ENCODE measurements around the gene MTMR12. TPM values are rescaled to one million over a fixed set of nuclear protein-coding genes. Genes with fewer than 3 reads are reported as not detected.

MTMR12 gene
- total and polyA plus RNA-seq, 3 donors from 2014 or later: 53.6 to 64.0 (median 59.2) TPM

- no peaks in the 10 kb centered on the region for H3K9me3 ChIP-seq
- intact Hi-C loops (cut with DNase I; ENCODE audit: low total_unique reads): no loop called here
- no peaks in the 10 kb centered on the region for H3K27me3 ChIP-seq
- no peaks in the 10 kb centered on the region for H3K36me3 ChIP-seq (ENCODE audit: low read depth, missing control alignments)
- no peak for TF ChIP-seq POLR2A (IDR thresholded peaks at IDR 0.05)
- TF ChIP-seq, protein P1, sequence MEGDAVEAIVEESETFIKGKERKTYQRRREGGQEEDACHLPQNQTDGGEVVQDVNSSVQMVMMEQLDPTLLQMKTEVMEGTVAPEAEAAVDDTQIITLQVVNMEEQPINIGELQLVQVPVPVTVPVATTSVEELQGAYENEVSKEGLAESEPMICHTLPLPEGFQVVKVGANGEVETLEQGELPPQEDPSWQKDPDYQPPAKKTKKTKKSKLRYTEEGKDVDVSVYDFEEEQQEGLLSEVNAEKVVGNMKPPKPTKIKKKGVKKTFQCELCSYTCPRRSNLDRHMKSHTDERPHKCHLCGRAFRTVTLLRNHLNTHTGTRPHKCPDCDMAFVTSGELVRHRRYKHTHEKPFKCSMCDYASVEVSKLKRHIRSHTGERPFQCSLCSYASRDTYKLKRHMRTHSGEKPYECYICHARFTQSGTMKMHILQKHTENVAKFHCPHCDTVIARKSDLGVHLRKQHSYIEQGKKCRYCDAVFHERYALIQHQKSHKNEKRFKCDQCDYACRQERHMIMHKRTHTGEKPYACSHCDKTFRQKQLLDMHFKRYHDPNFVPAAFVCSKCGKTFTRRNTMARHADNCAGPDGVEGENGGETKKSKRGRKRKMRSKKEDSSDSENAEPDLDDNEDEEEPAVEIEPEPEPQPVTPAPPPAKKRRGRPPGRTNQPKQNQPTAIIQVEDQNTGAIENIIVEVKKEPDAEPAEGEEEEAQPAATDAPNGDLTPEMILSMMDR (IDR thresholded peaks at IDR 0.05): no peak
- WGBS, 2 donors: 95 to 97% methylated on average over 6 of the region's 6 CpGs
- peaks cover 19% of the 10 kb centered on the region for H3K4me1 ChIP-seq
- H3K27ac ChIP-seq: no peak overlapping the region
- no peak overlapping the region for H3K4me3 ChIP-seq
- DNase-seq: no peak
Observed at GRCh38 chr5:32303755-32304120, 9.0 kb downstream of the MTMR12 start.

GRCh38 chr5:32302835-32303754, 9.6 kb downstream of the MTMR12 start:
- Histone ChIP-seq H3K4me1 (peaks cover 15% of the 10 kb centered on the region), H3K4me3 (no peak overlapping the region), H3K27ac (no peak overlapping the region), H3K9me3 (no peaks in the 10 kb centered on the region), H3K36me3 (ENCODE audit: low read depth, missing control alignments) (no peaks in the 10 kb centered on the region), H3K27me3 (no peaks in the 10 kb centered on the region)
- intact Hi-C loops (cut with DNase I; ENCODE audit: low total_unique reads): no loop called here
- TF ChIP-seq, protein P1 (IDR thresholded peaks at IDR 0.05): no peak
- TF ChIP-seq POLR2A (IDR thresholded peaks at IDR 0.05): no peak
- DNase-seq: no peak
- WGBS, 2 donors: 67 to 74% methylated on average over 7 of the region's 7 CpGs

DNA sequence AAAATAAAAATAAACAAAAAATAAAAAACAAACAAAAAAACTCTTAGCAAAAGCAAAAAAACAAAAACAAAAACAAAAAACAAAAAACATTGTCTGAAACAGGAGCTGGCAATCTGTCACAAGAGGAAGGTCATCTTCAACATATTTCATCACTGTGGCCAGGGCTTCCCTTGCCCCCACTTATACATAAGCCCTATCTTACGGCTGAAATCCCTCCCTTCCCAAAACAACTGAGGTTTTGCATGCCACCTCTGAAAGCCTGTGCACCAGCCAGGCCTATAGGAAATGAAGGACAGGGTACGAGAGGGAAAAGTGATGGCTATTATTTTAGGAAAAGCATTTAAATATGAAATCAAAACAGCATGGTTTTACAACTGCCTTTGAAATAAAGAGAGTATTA, 10.8 kb downstream of the MTMR12 start:
- intact Hi-C loops (cut with DNase I; ENCODE audit: low total_unique reads): no loop called here
- no peaks in the 10 kb centered on the region for H3K27me3 ChIP-seq

GRCh38 chr5:32299059-32299677, 13.6 kb downstream of the MTMR12 start:
- H3K27ac ChIP-seq: no peak overlapping the region
- intact Hi-C loops (cut with DNase I; ENCODE audit: low total_unique reads): no loop called here
- H3K9me3 ChIP-seq: no peaks in the 10 kb centered on the region
- WGBS, 2 donors: 89 to 92% methylated on average over 4 of the region's 4 CpGs
- no peaks in the 10 kb centered on the region for H3K36me3 ChIP-seq (ENCODE audit: low read depth, missing control alignments)
- TF ChIP-seq POLR2A (IDR thresholded peaks at IDR 0.05): no peak
- TF ChIP-seq, protein P1 (IDR thresholded peaks at IDR 0.05): no peak
- H3K4me3 ChIP-seq: no peak overlapping the region
- no peak for DNase-seq
- no peaks in the 10 kb centered on the region for H3K27me3 ChIP-seq
- H3K4me1 ChIP-seq: peaks cover 23% of the 10 kb centered on the region

More for the DNA sequence above, 10.8 kb downstream of the MTMR12 start:
- Histone ChIP-seq H3K4me1 (peaks cover 26% of the 10 kb centered on the region), H3K36me3 (ENCODE audit: low read depth, missing control alignments) (no peaks in the 10 kb centered on the region), H3K4me3 (no peak overlapping the region), H3K9me3 (no peaks in the 10 kb centered on the region), H3K27ac (no peak overlapping the region)
- WGBS, 2 donors: 73 to 79% methylated on average over 2 of the region's 2 CpGs
- no peak for DNase-seq
- no peak for TF ChIP-seq POLR2A (IDR thresholded peaks at IDR 0.05)
- TF ChIP-seq, protein P1 (IDR thresholded peaks at IDR 0.05): no peak
